ENCODE results near the gene SCGN. TPM values are rescaled to one million over a fixed set of nuclear protein-coding genes. Genes with fewer than 3 reads are reported as not detected.
"Not testable (repeated sequence)": the region's sequence is repeated elsewhere in the genome, so short reads cannot be mapped to it uniquely, and the experiment has no call there.

Gene SCGN
- total and polyA plus RNA-seq, 2 of the 13 experiments (the other 11 are each of a cell fraction or from before 2014, with no cell fraction given), result 2.9 to 29.0 TPM

GRCh38 chr6:25748601-25749517, 96.8 kb downstream of the SCGN start (continued):
- peak; percentile 59; the same call in 1 of the 2 replicates for TF ChIP-seq MYC (CRISPR knock-in tag; IDR thresholded peaks at IDR 0.05; ENCODE audit: borderline replicate concordance)
- peak; percentile 23; the same call in 1 of the 2 replicates for TF ChIP-seq GATAD2A (CRISPR knock-in tag; IDR thresholded peaks at IDR 0.05)
- TF ChIP-seq MIXL1 (CRISPR knock-in tag; IDR thresholded peaks at IDR 0.05), result peak; percentile 35; the same call in 1 of the 2 replicates
- TF ChIP-seq PITX1 (CRISPR knock-in tag; IDR thresholded peaks at IDR 0.05), result peak; percentile 55
- peak; percentile 59; the same call in 1 of the 2 replicates for TF ChIP-seq RXRA (CRISPR knock-in tag; IDR thresholded peaks at IDR 0.05)
- TF ChIP-seq PRMT3 (CRISPR knock-in tag; IDR thresholded peaks at IDR 0.05; ENCODE audit: borderline replicate concordance, low read depth), result 0 out of 2 replicates have a peak, but pooled peaks have one; percentile 52
- 0 out of 2 replicates have a peak, but pooled peaks have one; percentile 47 for TF ChIP-seq ZNF44 (CRISPR knock-in tag; IDR thresholded peaks at IDR 0.05)
- not testable (repeated sequence) for TF ChIP-seq NONO (IDR thresholded peaks at IDR 0.05)
- 0 out of 2 replicates have a peak, but pooled peaks have one; percentile 40 for TF ChIP-seq NONO (CRISPR knock-in tag; conservative IDR thresholded peaks at IDR 0.05)
- peak; percentile 61 for TF ChIP-seq PHF21A (CRISPR knock-in tag; IDR thresholded peaks at IDR 0.05)
- TF ChIP-seq ZNF784 (CRISPR knock-in tag; IDR thresholded peaks at IDR 0.05; ENCODE audit: borderline replicate concordance), result peak; percentile 76; the same call in 1 of the 2 replicates
- TF ChIP-seq ZNF598 (CRISPR knock-in tag; IDR thresholded peaks at IDR 0.05; ENCODE audit: borderline replicate concordance), result peak; percentile 63; the same call in 1 of the 2 replicates
- peak; percentile 12; the same call in 1 of the 2 replicates for TF ChIP-seq POGZ (CRISPR knock-in tag; IDR thresholded peaks at IDR 0.05)
- 0 out of 2 replicates have a peak, but pooled peaks have one; percentile 49 for TF ChIP-seq GLI4 (CRISPR knock-in tag; IDR thresholded peaks at IDR 0.05; ENCODE audit: borderline replicate concordance)
- TF ChIP-seq KMT2B (CRISPR knock-in tag; IDR thresholded peaks at IDR 0.05), result 0 out of 2 replicates have a peak, but pooled peaks have one; percentile 14
- peak; percentile 54; the same call in 1 of the 2 replicates for TF ChIP-seq ZNF280D (CRISPR knock-in tag; IDR thresholded peaks at IDR 0.05)
- TF ChIP-seq ZFP82 (CRISPR knock-in tag; IDR thresholded peaks at IDR 0.05; ENCODE audit: borderline replicate concordance), result 0 out of 2 replicates have a peak, but pooled peaks have one; percentile 35
- TF ChIP-seq ARID5B (CRISPR knock-in tag; IDR thresholded peaks at IDR 0.05), result peak; percentile 78
- peak; percentile 21; the same call in 1 of the 2 replicates for TF ChIP-seq BHLHE40 (IDR thresholded peaks at IDR 0.05; ENCODE audit: low read length)
- peak; percentile 77 for TF ChIP-seq RFXAP (CRISPR knock-in tag; IDR thresholded peaks at IDR 0.05; ENCODE audit: borderline replicate concordance)
- peak; percentile 24; the same call in 1 of the 2 replicates for TF ChIP-seq ZFX (CRISPR knock-in tag; IDR thresholded peaks at IDR 0.05; ENCODE audit: low read depth)
